Measurements from ENCODE around the gene MPZL3. TPM values are rescaled to one million over a fixed set of nuclear protein-coding genes. Genes with fewer than 3 reads are reported as not detected.
"Not testable (repeated sequence)": the region's sequence is repeated elsewhere in the genome, so short reads cannot be mapped to it uniquely, and the experiment has no call there.

The MPZL3 gene
- total RNA-seq, 4 donors from 2014 or later, result 0.42 to 0.52 (median 0.48) TPM

- Histone ChIP-seq H3K27me3 (peaks cover 0 to 6% (median 0%) of the 10 kb centered on the region in 4 donors), H3K27ac (replicated peaks in 1 of 4) (peak overlapping the region; percentile 42 to 76 (median 60)), H3K9me3 (no peaks in the 10 kb centered on the region), H3K36me3 (no peaks in the 10 kb centered on the region), H3K4me1 (peaks cover 16 to 30% (median 23%) of the 10 kb centered on the region in 4 donors), H3K4me3 (no peak overlapping the region)
- WGBS, result 42% methylated on average over 10 of the region's 10 CpGs
- intact Hi-C loops (cut with DNase I), result loop anchor here (5.0 kb wide), 1 partner anchor 97 kb away; no protein-coding TSS in a partner anchor
- TF ChIP-seq EP300 (IDR thresholded peaks at IDR 0.05) (no peak), CTCF (IDR thresholded peaks at IDR 0.05) (peak in 1 of 3 experiments; percentile 6), POLR2A (IDR thresholded peaks at IDR 0.05; ENCODE audit: low read depth) (no peak), POLR2AphosphoS5 (IDR thresholded peaks at IDR 0.05) (peak; percentile 60 to 61)
- no peak for DNase-seq (ENCODE audit: extremely low spot score)
These were observed 57.1 kb downstream of the MPZL3 start for GRCh38 chr11:118194835-118195627.

GRCh38 chr11:118193910-118194566, 58.1 kb downstream of the MPZL3 start:
- H3K36me3 ChIP-seq, result no peaks in the 10 kb centered on the region
- no peak for DNase-seq (ENCODE audit: extremely low spot score)
- peaks cover 16 to 29% (median 23%) of the 10 kb centered on the region in 4 donors for H3K4me1 ChIP-seq
- intact Hi-C loops (cut with DNase I), result no loop called here
- H3K4me3 ChIP-seq, result no peak overlapping the region
- WGBS, result 70% methylated on average over 6 of the region's 6 CpGs
- peak overlapping the region in 2 of 4 donors; percentile 6 to 42 for H3K27ac ChIP-seq (replicated peaks in 1 of 4)
- peaks cover 0 to 8% (median 0%) of the 10 kb centered on the region in 4 donors for H3K27me3 ChIP-seq
- TF ChIP-seq POLR2AphosphoS5 (IDR thresholded peaks at IDR 0.05) (no peak), POLR2A (IDR thresholded peaks at IDR 0.05; ENCODE audit: low read depth) (no peak), EP300 (IDR thresholded peaks at IDR 0.05) (no peak), CTCF (IDR thresholded peaks at IDR 0.05) (no peak)
- no peaks in the 10 kb centered on the region for H3K9me3 ChIP-seq

- intact Hi-C loops (cut with DNase I); H3K27ac ChIP-seq (replicated peaks in 1 of 4); H3K9me3 ChIP-seq; DNase-seq (ENCODE audit: extremely low spot score); H3K4me3 ChIP-seq; H3K36me3 ChIP-seq: not testable (repeated sequence)
- H3K4me1 ChIP-seq, result peaks cover 16 to 22% (median 18%) of the 10 kb centered on the region in 4 donors
- 91% methylated on average over 5 of the region's 5 CpGs for WGBS
- H3K27me3 ChIP-seq, result peaks cover 0 to 17% (median 0%) of the 10 kb centered on the region in 4 donors
These were observed 59.3 kb downstream of the MPZL3 start for GRCh38 chr11:118192817-118193216.

GRCh38 chr11:118190942-118191506, 61.1 kb downstream of the MPZL3 start:
- intact Hi-C loops (cut with DNase I); DNase-seq (ENCODE audit: extremely low spot score): not testable (repeated sequence)

GRCh38 chr11:118186346-118187107, 65.6 kb downstream of the MPZL3 start:
- Histone ChIP-seq H3K36me3 (no peaks in the 10 kb centered on the region), H3K9me3 (no peaks in the 10 kb centered on the region), H3K4me3 (no peak overlapping the region), H3K4me1 (no peaks in the 10 kb centered on the region), H3K27me3 (peaks cover 0 to 17% (median 0%) of the 10 kb centered on the region in 4 donors), H3K27ac (replicated peaks in 1 of 4) (no peak overlapping the region)
- TF ChIP-seq CTCF (IDR thresholded peaks at IDR 0.05), result no peak
- no peak for TF ChIP-seq POLR2A (IDR thresholded peaks at IDR 0.05; ENCODE audit: low read depth)
- TF ChIP-seq POLR2AphosphoS5 (IDR thresholded peaks at IDR 0.05), result no peak
- TF ChIP-seq EP300 (IDR thresholded peaks at IDR 0.05), result no peak
- intact Hi-C loops (cut with DNase I), result no loop called here
- WGBS, result 64% methylated on average over 6 of the region's 6 CpGs
- DNase-seq (ENCODE audit: extremely low spot score), result no peak

More at GRCh38 chr11:118190942-118191506, 61.1 kb downstream of the MPZL3 start:
- Histone ChIP-seq H3K27me3 (peaks cover 0 to 17% (median 0%) of the 10 kb centered on the region in 4 donors), H3K4me1 (peaks cover 16 to 21% (median 18%) of the 10 kb centered on the region in 4 donors)
- H3K9me3 ChIP-seq; H3K27ac ChIP-seq (replicated peaks in 1 of 4); H3K4me3 ChIP-seq; H3K36me3 ChIP-seq: not testable (repeated sequence)
- WGBS, result 95% methylated on average over 2 of the region's 2 CpGs
